Hepatocyte (in vitro differentiated cells): ENCODE results near the gene GTPBP2. TPM values are rescaled to one million over a fixed set of nuclear protein-coding genes. Genes with fewer than 3 reads are reported as not detected.
"Not testable (repeated sequence)": the region's sequence is repeated elsewhere in the genome, so short reads cannot be mapped to it uniquely, and the experiment has no call there.

Experiments used
- DNase-seq: peaks from one replicate; pipeline ENCODE4 v3.0.0-alpha.2; 2016; ENCODE audit warnings: low spot score
- H2AFZ ChIP-seq: fragments of 200-600 bp; sonication (generic); 2 replicates; pipeline ENCODE4 v1.6.0; 2016; ENCODE audit warnings: antibody characterized with exemption, mild to moderate bottlenecking
- H3K27ac ChIP-seq: fragments of 200-600 bp; sonication (generic); 2 replicates; pipeline ENCODE4 v1.5.1; 2016; ENCODE audit warnings: mild to moderate bottlenecking
- H3K27me3 ChIP-seq: fragments of 200-600 bp; sonication (generic); 2 replicates; pipeline ENCODE4 v1.6.1; 2016
- H3K36me3 ChIP-seq: fragments of 200-600 bp; sonication (generic); replicated peaks from 2 replicates; pipeline ENCODE4 v1.5.1; 2016; ENCODE audit warnings: low read depth; ENCODE audit not compliant: insufficient read depth
- H3K4me1 ChIP-seq: fragments of 200-600 bp; sonication (generic); 2 replicates; pipeline ENCODE4 v1.5.1; 2016; ENCODE audit warnings: mild to moderate bottlenecking, moderate library complexity; ENCODE audit not compliant: insufficient read depth
- H3K4me2 ChIP-seq: fragments of 200-600 bp; sonication (generic); 2 replicates; pipeline ENCODE4 v1.6.0; 2016
- H3K4me3 ChIP-seq: fragments of 200-600 bp; sonication (generic); 2 replicates; pipeline ENCODE4 v1.5.1; 2016; ENCODE audit warnings: mild to moderate bottlenecking
- H3K79me2 ChIP-seq: fragments of 200-600 bp; sonication (generic); 2 replicates; pipeline ENCODE4 v1.6.0; 2017; ENCODE audit warnings: mild to moderate bottlenecking
- H3K9me2 ChIP-seq: fragments of 200-600 bp; sonication (generic); replicated peaks from 2 replicates; pipeline ENCODE4 v1.6.0; 2017; ENCODE audit warnings: mild to moderate bottlenecking; ENCODE audit not compliant: insufficient read depth
- H3K9me3 ChIP-seq: fragments of 200-600 bp; sonication (generic); 2 replicates; pipeline ENCODE4 v1.5.1; 2016; ENCODE audit warnings: low read depth, mild to moderate bottlenecking
- H4K20me1 ChIP-seq: fragments of 200-600 bp; sonication (generic); 2 replicates; pipeline ENCODE4 v1.6.0; 2016; ENCODE audit warnings: mild to moderate bottlenecking; ENCODE audit not compliant: insufficient read depth, poor library complexity, severe bottlenecking
- CTCF ChIP-seq: fragments of 200-600 bp; sonication (generic); IDR thresholded peaks from 2 replicates; pipeline ENCODE4 v1.5.1; 2016; ENCODE audit warnings: antibody characterized with exemption, mild to moderate bottlenecking; ENCODE audit not compliant: poor library complexity
- EZH2 ChIP-seq: fragments of 200-600 bp; sonication (generic); IDR thresholded peaks from 2 replicates; pipeline ENCODE4 v1.6.1; 2016; ENCODE audit warnings: antibody characterized with exemption, mild to moderate bottlenecking, borderline replicate concordance
- EZH2phosphoT487 ChIP-seq: fragments of 200-600 bp; sonication (generic); IDR thresholded peaks from one replicate; pipeline ENCODE4 v1.6.1; 2018; ENCODE audit warnings: antibody characterized with exemption, mild to moderate bottlenecking, low read depth, moderate library complexity; ENCODE audit not compliant: unreplicated experiment, severe bottlenecking
- WGBS: methylation state at CpG from one replicate; pipeline ENCODE4 v1.1.6; 2016; ENCODE audit warnings: low lambda C conversion rate; ENCODE audit errors: missing lambda C conversion rate; 5-methylcytosine and 5-hydroxymethylcytosine counted together
- polyA plus RNA-seq: library from polyadenylated mRNA; unstranded; fragments of >200 nt; fragmentation: Nextera tagmentation; extraction: Ambion mirVana; gene quantifications from 2 replicates; pipeline ENCODE4 v1.2.1, GENCODE V29; 2016
- total RNA-seq: library from RNA; depleted of rRNA; stranded (reverse); fragments of >200 nt; gene quantifications from 2 replicates; pipeline ENCODE4 v1.2.3, GENCODE V29; 2014

The GTPBP2 gene
- total and polyA plus RNA-seq, 2 experiments from 2014 or later = 21.9 to 59.5 TPM

GRCh38 chr6:43604174-43604573 lies 24.9 kb downstream of the GTPBP2 start:
- no peaks in the 10 kb centered on the region for H3K9me3 ChIP-seq
- peaks cover 4% of the 10 kb centered on the region for H3K36me3 ChIP-seq
- H3K27ac ChIP-seq = no peak overlapping the region
- DNase-seq = no peak
- 93% methylated on average over 2 of the region's 2 CpGs for WGBS
- no peak overlapping the region for H3K4me2 ChIP-seq
- no peak for TF ChIP-seq EZH2phosphoT487
- TF ChIP-seq EZH2 = no peak
- no peak for TF ChIP-seq CTCF
- H3K4me3 ChIP-seq = no peak overlapping the region
- H3K9me2 ChIP-seq = no peaks in the 10 kb centered on the region
- no peaks in the 10 kb centered on the region for H3K27me3 ChIP-seq
- H4K20me1 ChIP-seq = no peaks in the 10 kb centered on the region
- no peak overlapping the region for H2AFZ ChIP-seq
- no peaks in the 10 kb centered on the region for H3K79me2 ChIP-seq
- H3K4me1 ChIP-seq = no peaks in the 10 kb centered on the region

- no peak for DNase-seq
- Histone ChIP-seq H3K79me2 (no peaks in the 10 kb centered on the region), H3K9me3 (no peaks in the 10 kb centered on the region), H3K4me2 (no peak overlapping the region), H3K27me3 (no peaks in the 10 kb centered on the region), H3K4me1 (no peaks in the 10 kb centered on the region), H3K4me3 (no peak overlapping the region), H3K36me3 (peaks cover 4% of the 10 kb centered on the region), H3K27ac (no peak overlapping the region), H3K9me2 (no peaks in the 10 kb centered on the region), H2AFZ (no peak overlapping the region), H4K20me1 (no peaks in the 10 kb centered on the region)
- TF ChIP-seq CTCF = no peak
- TF ChIP-seq EZH2phosphoT487 = no peak
- no peak for TF ChIP-seq EZH2
- WGBS = 87% methylated on average over 2 of the region's 2 CpGs
Observed at GRCh38 chr6:43600595-43600994, 28.5 kb downstream of the GTPBP2 start.

- H3K9me3 ChIP-seq = no peaks in the 10 kb centered on the region
- peaks cover 5% of the 10 kb centered on the region for H3K79me2 ChIP-seq
- no peaks in the 10 kb centered on the region for H3K9me2 ChIP-seq
- H2AFZ ChIP-seq = no peak overlapping the region
- no peak for DNase-seq
- H3K4me1 ChIP-seq = no peaks in the 10 kb centered on the region
- TF ChIP-seq EZH2 (no peak), CTCF (no peak), EZH2phosphoT487 (no peak)
- H3K4me2 ChIP-seq = no peak overlapping the region
- 67% methylated on average over 1 of the region's 1 CpG for WGBS
- no peak overlapping the region for H3K4me3 ChIP-seq
- H3K27ac ChIP-seq = no peak overlapping the region
- H3K27me3 ChIP-seq = no peaks in the 10 kb centered on the region
- H3K36me3 ChIP-seq = no peaks in the 10 kb centered on the region
- no peaks in the 10 kb centered on the region for H4K20me1 ChIP-seq
Observed at GRCh38 chr6:43593938-43594337, 35.1 kb downstream of the GTPBP2 start.

GRCh38 chr6:43589564-43589963 lies 39.5 kb downstream of the GTPBP2 start:
- H3K27ac ChIP-seq, H3K4me2 ChIP-seq, H3K4me1 ChIP-seq, H3K27me3 ChIP-seq, DNase-seq, H4K20me1 ChIP-seq, H3K9me3 ChIP-seq, H3K4me3 ChIP-seq, H3K9me2 ChIP-seq, H3K36me3 ChIP-seq, H2AFZ ChIP-seq, H3K79me2 ChIP-seq: not testable (repeated sequence)
- WGBS = 90% methylated on average over 1 of the region's 1 CpG
